Measurements from ENCODE around the gene PRR3.
A peak's percentile ranks its signal among the peaks of the same experiment; 100 is the strongest.
"Not testable (repeated sequence)": the region's sequence is repeated elsewhere in the genome, so short reads cannot be mapped to it uniquely, and the experiment has no call there.

PRR3 gene

GRCh38 chr6:30556906-30557682, at the start of gene PRR3:
TSS of gene PRR3 (plus strand) at chr6:30557295. CDS start at chr6:30557345, 50 bp downstream.
- H3K9me3 ChIP-seq (ENCODE audit: control insufficient read depth, insufficient read depth, low read length), result no peaks in the 10 kb centered on the region
- peak within 1 kb of the TSS; percentile 98 for H3K4me3 ChIP-seq (ENCODE audit: low read depth, low read length)
- peaks cover 8% of the 10 kb centered on the region for H3K4me1 ChIP-seq (ENCODE audit: control insufficient read depth, insufficient read depth, low read length)
- H3K9ac ChIP-seq (ENCODE audit: low read depth, low read length), result peak within 1 kb of the TSS; percentile 95
- no peaks in the 10 kb centered on the region for H3K27me3 ChIP-seq (ENCODE audit: control insufficient read depth, insufficient read depth, low read length)
- H3K36me3 ChIP-seq (ENCODE audit: control insufficient read depth, insufficient read depth, low read length), result peaks cover 20% of the 10 kb centered on the region

GRCh38 chr6:30507849-30508827, 49.0 kb upstream of the PRR3 start:
- H3K4me1 ChIP-seq (ENCODE audit: control insufficient read depth, insufficient read depth, low read length), result no peaks in the 10 kb centered on the region
- no peak overlapping the region for H3K4me3 ChIP-seq (ENCODE audit: low read depth, low read length)
- no peaks in the 10 kb centered on the region for H3K36me3 ChIP-seq (ENCODE audit: control insufficient read depth, insufficient read depth, low read length)
- no peak overlapping the region for H3K9ac ChIP-seq (ENCODE audit: low read depth, low read length)
- H3K27me3 ChIP-seq (ENCODE audit: control insufficient read depth, insufficient read depth, low read length), result no peaks in the 10 kb centered on the region
- no peaks in the 10 kb centered on the region for H3K9me3 ChIP-seq (ENCODE audit: control insufficient read depth, insufficient read depth, low read length)

- no peak overlapping the region for H3K9ac ChIP-seq (ENCODE audit: low read depth, low read length)
- no peaks in the 10 kb centered on the region for H3K36me3 ChIP-seq (ENCODE audit: control insufficient read depth, insufficient read depth, low read length)
- H3K4me1 ChIP-seq (ENCODE audit: control insufficient read depth, insufficient read depth, low read length), result no peaks in the 10 kb centered on the region
- no peaks in the 10 kb centered on the region for H3K9me3 ChIP-seq (ENCODE audit: control insufficient read depth, insufficient read depth, low read length)
- no peak overlapping the region for H3K4me3 ChIP-seq (ENCODE audit: low read depth, low read length)
- no peaks in the 10 kb centered on the region for H3K27me3 ChIP-seq (ENCODE audit: control insufficient read depth, insufficient read depth, low read length)
These were observed 48.0 kb upstream of the PRR3 start for GRCh38 chr6:30508890-30509736.

- no peak overlapping the region for H3K4me3 ChIP-seq (ENCODE audit: low read depth, low read length)
- no peaks in the 10 kb centered on the region for H3K9me3 ChIP-seq (ENCODE audit: control insufficient read depth, insufficient read depth, low read length)
- H3K4me1 ChIP-seq (ENCODE audit: control insufficient read depth, insufficient read depth, low read length), result peaks cover 8% of the 10 kb centered on the region
- no peak overlapping the region for H3K9ac ChIP-seq (ENCODE audit: low read depth, low read length)
- no peaks in the 10 kb centered on the region for H3K36me3 ChIP-seq (ENCODE audit: control insufficient read depth, insufficient read depth, low read length)
- H3K27me3 ChIP-seq (ENCODE audit: control insufficient read depth, insufficient read depth, low read length), result no peaks in the 10 kb centered on the region
These were observed 46.5 kb upstream of the PRR3 start for GRCh38 chr6:30510419-30511168.

GRCh38 chr6:30511169-30511546, 45.9 kb upstream of the PRR3 start:
- Histone ChIP-seq H3K27me3 (ENCODE audit: control insufficient read depth, insufficient read depth, low read length) (no peaks in the 10 kb centered on the region), H3K4me3 (ENCODE audit: low read depth, low read length) (no peak overlapping the region), H3K9me3 (ENCODE audit: control insufficient read depth, insufficient read depth, low read length) (no peaks in the 10 kb centered on the region), H3K4me1 (ENCODE audit: control insufficient read depth, insufficient read depth, low read length) (peaks cover 8% of the 10 kb centered on the region), H3K36me3 (ENCODE audit: control insufficient read depth, insufficient read depth, low read length) (no peaks in the 10 kb centered on the region), H3K9ac (ENCODE audit: low read depth, low read length) (no peak overlapping the region)

- Histone ChIP-seq H3K27me3 (ENCODE audit: control insufficient read depth, insufficient read depth, low read length) (no peaks in the 10 kb centered on the region), H3K9me3 (ENCODE audit: control insufficient read depth, insufficient read depth, low read length) (no peaks in the 10 kb centered on the region), H3K36me3 (ENCODE audit: control insufficient read depth, insufficient read depth, low read length) (no peaks in the 10 kb centered on the region), H3K9ac (ENCODE audit: low read depth, low read length) (no peak overlapping the region), H3K4me1 (ENCODE audit: control insufficient read depth, insufficient read depth, low read length) (peaks cover 8% of the 10 kb centered on the region), H3K4me3 (ENCODE audit: low read depth, low read length) (no peak overlapping the region)
These were observed 43.6 kb upstream of the PRR3 start for GRCh38 chr6:30513451-30513850.

- H3K4me1 ChIP-seq (ENCODE audit: control insufficient read depth, insufficient read depth, low read length), result peaks cover 8% of the 10 kb centered on the region
- H3K4me3 ChIP-seq (ENCODE audit: low read depth, low read length), result peak overlapping the region; percentile 67
- no peaks in the 10 kb centered on the region for H3K27me3 ChIP-seq (ENCODE audit: control insufficient read depth, insufficient read depth, low read length)
- H3K9me3 ChIP-seq (ENCODE audit: control insufficient read depth, insufficient read depth, low read length), result no peaks in the 10 kb centered on the region
- H3K36me3 ChIP-seq (ENCODE audit: control insufficient read depth, insufficient read depth, low read length), result no peaks in the 10 kb centered on the region
- peak overlapping the region; percentile 37 for H3K9ac ChIP-seq (ENCODE audit: low read depth, low read length)
These were observed 42.0 kb upstream of the PRR3 start for GRCh38 chr6:30515106-30515505.

GRCh38 chr6:30515944-30516753, 40.9 kb upstream of the PRR3 start:
- H3K9me3 ChIP-seq (ENCODE audit: control insufficient read depth, insufficient read depth, low read length), result no peaks in the 10 kb centered on the region
- peak overlapping the region; percentile 37 for H3K9ac ChIP-seq (ENCODE audit: low read depth, low read length)
- no peaks in the 10 kb centered on the region for H3K36me3 ChIP-seq (ENCODE audit: control insufficient read depth, insufficient read depth, low read length)
- peak overlapping the region; percentile 67 for H3K4me3 ChIP-seq (ENCODE audit: low read depth, low read length)
- no peaks in the 10 kb centered on the region for H3K27me3 ChIP-seq (ENCODE audit: control insufficient read depth, insufficient read depth, low read length)
- H3K4me1 ChIP-seq (ENCODE audit: control insufficient read depth, insufficient read depth, low read length), result peaks cover 8% of the 10 kb centered on the region

- H3K27me3 ChIP-seq (ENCODE audit: control insufficient read depth, insufficient read depth, low read length); H3K36me3 ChIP-seq (ENCODE audit: control insufficient read depth, insufficient read depth, low read length); H3K9ac ChIP-seq (ENCODE audit: low read depth, low read length); H3K9me3 ChIP-seq (ENCODE audit: control insufficient read depth, insufficient read depth, low read length); H3K4me1 ChIP-seq (ENCODE audit: control insufficient read depth, insufficient read depth, low read length): not testable (repeated sequence)
- peak overlapping the region; percentile 67 for H3K4me3 ChIP-seq (ENCODE audit: low read depth, low read length)
These were observed 40.4 kb upstream of the PRR3 start for GRCh38 chr6:30516754-30517076.

GRCh38 chr6:30517767-30518504, 39.2 kb upstream of the PRR3 start:
- not testable (repeated sequence) for H3K36me3 ChIP-seq (ENCODE audit: control insufficient read depth, insufficient read depth, low read length); H3K9me3 ChIP-seq (ENCODE audit: control insufficient read depth, insufficient read depth, low read length); H3K4me1 ChIP-seq (ENCODE audit: control insufficient read depth, insufficient read depth, low read length); H3K4me3 ChIP-seq (ENCODE audit: low read depth, low read length); H3K9ac ChIP-seq (ENCODE audit: low read depth, low read length); H3K27me3 ChIP-seq (ENCODE audit: control insufficient read depth, insufficient read depth, low read length)
